Gastroesophageal sphincter (tissue), 3 donors: ENCODE measurements around the gene INO80.

ENCODE experiments used
- POLR2A ChIP-seq, 2 donors: fragments of 450-650 bp; IDR thresholded peaks; one replicate each; pipeline ENCODE4 v1.6.1; 2017; ENCODE audit warnings: antibody characterized with exemption in 2 of 2, mild to moderate bottlenecking in 2 of 2, moderate library complexity in 1 of 2
- POLR2AphosphoS5 ChIP-seq: sonication (generic); formaldehyde crosslinking; IDR thresholded peaks from one replicate; pipeline ENCODE4 v1.6.1; 2017; ENCODE audit warnings: antibody characterized with exemption
- TF ChIP-seq, protein P1 (sequence below), 4 experiments: fragments of 200-600 bp in 2 of 4; fragments of 450-650 bp in 2 of 4; sonication (generic) in 1 of 4; IDR thresholded peaks; one replicate each; pipeline ENCODE4 v1.5.1; 2017 to 2019; ENCODE audit warnings: antibody characterized with exemption in 4 of 4, mild to moderate bottlenecking in 2 of 4, moderate library complexity in 2 of 4

DNA sequence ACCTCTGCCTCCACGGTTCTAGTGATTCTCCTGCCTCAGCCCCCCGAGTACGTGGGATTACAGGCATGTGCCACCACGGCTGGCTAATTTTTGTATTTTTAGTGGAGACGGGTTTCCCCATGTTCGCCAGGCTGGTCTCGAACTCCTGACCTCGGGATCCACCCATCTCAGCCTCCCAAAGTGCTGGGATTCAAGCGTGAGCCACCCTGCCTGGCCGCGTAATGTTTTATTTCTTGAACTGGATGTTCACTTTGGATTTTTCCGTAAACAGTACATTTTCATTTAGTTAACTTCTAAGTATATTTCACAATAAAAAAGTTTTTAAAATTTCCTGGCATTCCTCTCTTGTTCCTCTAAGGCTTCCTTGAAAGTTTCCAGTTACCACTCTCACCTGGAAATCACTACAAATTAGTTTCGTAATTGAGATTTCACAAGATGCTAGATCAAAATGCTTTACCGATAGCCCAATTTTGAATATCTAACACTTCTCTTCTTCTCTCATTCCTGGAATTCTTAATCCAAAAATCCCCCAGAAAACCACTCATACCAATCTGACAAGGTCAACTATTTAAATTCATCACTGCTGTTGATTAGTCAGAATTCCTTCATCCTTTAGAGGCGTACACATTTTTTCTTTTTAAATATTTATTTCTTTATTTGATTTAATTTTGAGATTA, 44.7 kb upstream of the INO80 start:
- TF ChIP-seq, protein P1, sequence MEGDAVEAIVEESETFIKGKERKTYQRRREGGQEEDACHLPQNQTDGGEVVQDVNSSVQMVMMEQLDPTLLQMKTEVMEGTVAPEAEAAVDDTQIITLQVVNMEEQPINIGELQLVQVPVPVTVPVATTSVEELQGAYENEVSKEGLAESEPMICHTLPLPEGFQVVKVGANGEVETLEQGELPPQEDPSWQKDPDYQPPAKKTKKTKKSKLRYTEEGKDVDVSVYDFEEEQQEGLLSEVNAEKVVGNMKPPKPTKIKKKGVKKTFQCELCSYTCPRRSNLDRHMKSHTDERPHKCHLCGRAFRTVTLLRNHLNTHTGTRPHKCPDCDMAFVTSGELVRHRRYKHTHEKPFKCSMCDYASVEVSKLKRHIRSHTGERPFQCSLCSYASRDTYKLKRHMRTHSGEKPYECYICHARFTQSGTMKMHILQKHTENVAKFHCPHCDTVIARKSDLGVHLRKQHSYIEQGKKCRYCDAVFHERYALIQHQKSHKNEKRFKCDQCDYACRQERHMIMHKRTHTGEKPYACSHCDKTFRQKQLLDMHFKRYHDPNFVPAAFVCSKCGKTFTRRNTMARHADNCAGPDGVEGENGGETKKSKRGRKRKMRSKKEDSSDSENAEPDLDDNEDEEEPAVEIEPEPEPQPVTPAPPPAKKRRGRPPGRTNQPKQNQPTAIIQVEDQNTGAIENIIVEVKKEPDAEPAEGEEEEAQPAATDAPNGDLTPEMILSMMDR (IDR thresholded peaks at IDR 0.05), result no peak
- TF ChIP-seq POLR2A (IDR thresholded peaks at IDR 0.05) (no peak), POLR2AphosphoS5 (no peak)
